ENCODE results near the gene ATP6V0A1. TPM values are rescaled to one million over a fixed set of nuclear protein-coding genes. Genes with fewer than 3 reads are reported as not detected.

ATP6V0A1 gene
- total and polyA plus RNA-seq, 2 donors (not counting 3 experiments of a cell fraction or from before 2014, with no cell fraction given): 37.3 to 49.2 TPM

GRCh38 chr17:42518046-42518754 lies 59.5 kb downstream of the ATP6V0A1 start:
- no peaks in the 10 kb centered on the region for H3K27me3 ChIP-seq (ENCODE audit: control insufficient read depth in 2 of 2, insufficient read depth in 2 of 2, low read length in 2 of 2)
- peak overlapping the region; percentile 80 for H3K4me2 ChIP-seq (ENCODE audit: insufficient read depth, low read length)
- no peaks in the 10 kb centered on the region for H3K9me3 ChIP-seq (replicated peaks; ENCODE audit: control insufficient read depth, insufficient read depth, low read length)
- FAIRE-seq (peak; percentile 100), DNase-seq (ENCODE audit: low read depth, low spot score) (peak; percentile 98)
- ChIA-PET CTCF (interaction anchor here (0.6 to 5.4 kb wide), 63 partner anchors 9 to 492 kb away, joined by 3 to 190 read pairs (median 6); partner anchors contain the start of genes CAVIN1, KAT2A, NAGLU and PSMC3IP), POLR2A (interaction anchor here (1.0 to 4.5 kb wide), 7 partner anchors 9 to 198 kb away, joined by 4 to 38 read pairs (median 10); partner anchors contain the start of genes CAVIN1 and NAGLU)
- H2AFZ ChIP-seq (ENCODE audit: low read depth, low read length): no peak overlapping the region
- H3K9me1 ChIP-seq (replicated peaks; ENCODE audit: control insufficient read depth, extremely low read depth, insufficient read depth, low read length): no peaks in the 10 kb centered on the region
- peak overlapping the region in 1 of 3 experiments; percentile 18 for H3K4me3 ChIP-seq (replicated peaks in 1 of 3; ENCODE audit: insufficient read depth in 1 of 3, low read depth in 1 of 3, low read length in 3 of 3)
- intact Hi-C loops (cut with micrococcal nuclease): loop anchor here (1.0 kb wide), 3 partner anchors 9 to 198 kb away; partner anchors contain the start of gene NAGLU
- TSS peak; percentile 68 for BruUV-seq (replicated peaks)
- H4K20me1 ChIP-seq (replicated peaks; ENCODE audit: control insufficient read depth, extremely low read depth, insufficient read depth, low read length): no peaks in the 10 kb centered on the region
- peaks cover 58% of the 10 kb centered on the region for H3K4me1 ChIP-seq (ENCODE audit: control insufficient read depth, extremely low read depth, insufficient read depth, low read length)
- dilution Hi-C loops (cut with MboI; ENCODE audit: extremely low pct_ligation_motif_present, low sequenced_read_pairs): loop anchor here (25.0 kb wide), 1 partner anchor 181 kb away; no protein-coding TSS in a partner anchor
- H3K79me2 ChIP-seq (ENCODE audit: control insufficient read depth, insufficient read depth, low read length): no peaks in the 10 kb centered on the region
- H3K9ac ChIP-seq (replicated peaks; ENCODE audit: extremely low read depth, insufficient read depth, low read length): peak overlapping the region; percentile 97
- TF ChIP-seq MYC (IDR thresholded peaks at IDR 0.05; ENCODE audit: low read depth, low read length) (peak; percentile 60), EZH2 (IDR thresholded peaks at IDR 0.05; ENCODE audit: borderline replicate concordance, low read depth, low read length, severe bottlenecking) (no peak), POLR2A (IDR thresholded peaks at IDR 0.05; ENCODE audit: low read depth, low read length) (peak; percentile 73), GATA2 (IDR thresholded peaks at IDR 0.05; ENCODE audit: insufficient read depth, insufficient read length, low read depth, low read length) (peak; percentile 64), CTCF (IDR thresholded peaks at IDR 0.05; ENCODE audit: extremely low read depth in 1 of 2, insufficient read depth in 1 of 2, low read depth in 1 of 2, low read length in 2 of 2) (no peak), JUN (IDR thresholded peaks at IDR 0.05; ENCODE audit: borderline replicate concordance, insufficient read depth, insufficient read length, low read depth) (peak; percentile 93), MAX (IDR thresholded peaks at IDR 0.05; ENCODE audit: insufficient read depth, insufficient read length) (no peak), FOS (IDR thresholded peaks at IDR 0.05; ENCODE audit: borderline replicate concordance, insufficient read depth, low read length) (peak; percentile 97), POLR2AphosphoS5 (IDR thresholded peaks at IDR 0.05; ENCODE audit: insufficient read depth, low read depth, low read length) (peak; percentile 95)
- peak overlapping the region; percentile 100 for H3K27ac ChIP-seq (ENCODE audit: insufficient read depth, low read depth, low read length)
- H3K36me3 ChIP-seq (ENCODE audit: control insufficient read depth in 2 of 2, extremely low read depth in 1 of 2, insufficient read depth in 2 of 2, low read length in 2 of 2): peaks cover 0 to 3% of the 10 kb centered on the region in 2 experiments

Data from endothelial cell of umbilical vein (primary cell).